Fibroblast of gingiva (primary cell): Measurements from ENCODE around the gene C1R.

Experiments used
- DNase-seq: peaks from one replicate; pipeline ENCODE4 v3.0.0-alpha.2; 2011; ENCODE audit warnings: low read depth

Gene C1R

DNA sequence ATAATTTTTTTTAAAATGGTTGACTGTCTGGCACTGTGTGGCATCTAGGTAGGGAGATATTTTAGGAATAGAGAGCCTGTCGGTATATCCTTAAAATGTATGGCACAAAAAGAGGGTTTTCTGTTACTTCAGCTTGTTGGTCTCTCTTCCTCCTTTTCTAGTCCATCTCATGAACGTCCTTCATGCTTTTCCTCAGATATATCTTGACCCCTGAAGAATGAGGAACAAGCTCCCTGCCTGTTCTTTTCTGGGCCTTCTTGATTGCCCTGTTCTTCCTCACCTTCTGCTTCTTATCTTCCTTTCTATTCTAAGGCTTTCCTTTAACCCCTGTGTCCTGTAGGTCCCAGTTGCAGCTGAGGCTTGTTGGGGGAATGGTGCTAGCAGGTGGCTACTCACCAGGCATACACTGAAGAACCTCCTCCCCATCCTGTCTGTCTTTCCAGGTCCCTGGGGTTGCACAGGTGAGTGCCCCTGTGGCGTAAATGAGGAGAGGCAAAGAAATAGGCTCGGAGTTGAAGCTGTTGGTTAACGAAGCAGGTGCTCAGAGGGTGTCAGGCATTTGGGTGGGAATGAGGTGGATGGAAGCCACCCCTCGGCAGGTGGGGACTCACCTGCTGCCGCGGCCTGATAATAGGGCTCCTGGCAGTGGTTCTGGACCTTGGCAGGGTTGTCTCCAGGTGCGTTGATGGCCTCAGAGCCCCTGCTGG is 7.2 kb upstream of the C1R start:
- DNase-seq, result no peak

DNA sequence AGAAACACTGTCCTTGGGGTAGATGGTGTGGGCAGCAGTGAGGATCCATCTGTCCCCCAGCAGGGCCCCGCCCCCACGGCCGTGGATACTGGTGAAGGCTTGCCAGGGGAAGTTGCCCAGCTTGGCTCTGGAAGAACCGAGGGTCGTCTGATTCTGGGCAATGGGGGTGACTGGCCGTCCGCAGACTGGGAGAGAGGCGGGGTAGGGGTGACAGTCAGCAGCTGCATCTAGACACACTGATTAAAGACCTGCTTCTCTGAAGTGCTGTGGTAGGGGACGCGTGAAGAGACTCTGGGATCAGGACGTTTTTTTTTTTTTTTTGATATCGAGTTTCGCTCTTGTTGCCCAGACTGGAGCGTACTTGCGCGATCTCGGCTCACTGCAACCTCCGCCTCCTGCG is 4.7 kb upstream of the C1R start:
- peak; percentile 32 for DNase-seq

DNA sequence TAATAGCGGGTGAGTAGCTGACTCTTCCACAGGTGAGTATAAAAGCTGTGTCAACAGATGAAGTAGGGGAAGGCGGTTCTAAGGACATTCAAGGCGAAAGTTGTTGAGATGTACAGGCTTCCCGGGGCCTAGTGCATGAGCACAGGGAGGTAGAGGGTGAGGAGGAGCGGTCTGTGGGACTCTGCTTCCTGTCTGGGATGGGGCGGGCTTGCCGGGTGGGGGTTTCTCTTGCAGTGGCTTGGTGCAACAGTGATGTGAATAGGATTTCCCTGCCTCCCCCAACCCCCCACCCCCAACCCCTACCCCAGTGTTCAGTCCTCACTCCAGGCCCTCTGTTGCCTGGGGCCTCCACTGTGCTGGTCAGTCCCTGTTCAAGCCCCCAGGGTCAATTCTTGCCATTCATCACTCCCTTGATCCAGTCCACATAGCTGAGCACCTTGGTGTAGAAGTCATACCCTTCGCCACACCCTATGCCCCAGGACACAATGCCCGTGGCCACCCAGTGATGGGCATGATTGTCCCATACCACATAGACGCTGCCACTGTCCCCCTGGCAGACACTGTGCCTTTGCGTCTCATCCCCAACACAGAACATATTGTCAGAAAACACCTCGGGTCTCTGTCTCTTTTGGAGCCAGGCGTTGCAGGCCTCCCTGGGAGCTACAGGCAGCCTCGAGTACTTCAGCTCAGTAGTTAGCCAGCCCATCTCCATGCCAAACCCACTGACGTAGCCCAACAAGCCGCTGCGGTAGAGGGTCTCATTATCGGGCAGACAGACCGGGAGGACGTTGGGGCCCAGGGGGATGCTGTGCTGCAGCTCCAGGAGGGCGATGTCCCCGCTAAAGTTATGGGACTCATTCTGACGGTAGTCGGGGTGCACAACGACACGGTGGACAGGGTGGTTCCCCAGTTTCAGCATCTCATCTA is 4.0 kb upstream of the C1R start:
- no peak for DNase-seq

DNA sequence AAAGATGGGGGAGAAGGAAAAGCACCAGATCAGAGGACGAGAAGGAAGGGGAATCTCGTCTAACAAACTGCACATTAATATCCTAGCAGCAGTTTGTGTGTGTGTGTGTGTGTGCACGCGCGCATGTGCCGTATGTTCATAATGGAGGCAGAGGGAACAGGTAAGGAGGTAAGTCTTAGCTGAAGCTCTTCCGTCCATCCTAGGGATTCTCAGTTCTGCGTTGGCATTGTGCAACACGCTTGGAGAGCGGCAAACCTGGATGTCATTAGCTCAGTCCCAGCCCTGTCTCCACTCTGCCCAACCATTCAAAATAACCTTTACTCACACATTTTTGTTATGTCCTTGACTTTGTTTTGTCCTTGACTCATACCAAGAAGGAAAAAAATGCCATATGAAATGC is 1.6 kb upstream of the C1R start:
- DNase-seq, result peak; percentile 74

DNA sequence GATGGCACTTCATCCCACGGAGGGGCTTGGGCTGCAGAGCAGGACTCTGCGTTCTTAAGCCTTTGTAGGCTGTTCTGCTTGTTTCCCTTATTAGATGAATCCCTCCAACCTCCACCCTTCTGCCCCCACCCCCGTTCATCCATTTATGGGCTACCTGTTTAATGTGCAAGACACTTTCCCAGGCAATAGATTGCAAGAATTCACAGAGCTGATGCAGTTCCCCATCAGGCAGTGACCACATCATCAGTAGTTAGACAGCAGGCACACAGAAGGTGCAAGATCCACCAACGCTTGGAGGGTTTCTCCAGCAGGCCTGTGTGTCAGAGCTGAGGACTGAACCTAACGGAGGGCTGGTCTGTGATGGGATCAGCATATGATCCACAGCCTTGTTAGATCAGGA is 1.2 kb upstream of the C1R start:
- DNase-seq, result no peak

DNA sequence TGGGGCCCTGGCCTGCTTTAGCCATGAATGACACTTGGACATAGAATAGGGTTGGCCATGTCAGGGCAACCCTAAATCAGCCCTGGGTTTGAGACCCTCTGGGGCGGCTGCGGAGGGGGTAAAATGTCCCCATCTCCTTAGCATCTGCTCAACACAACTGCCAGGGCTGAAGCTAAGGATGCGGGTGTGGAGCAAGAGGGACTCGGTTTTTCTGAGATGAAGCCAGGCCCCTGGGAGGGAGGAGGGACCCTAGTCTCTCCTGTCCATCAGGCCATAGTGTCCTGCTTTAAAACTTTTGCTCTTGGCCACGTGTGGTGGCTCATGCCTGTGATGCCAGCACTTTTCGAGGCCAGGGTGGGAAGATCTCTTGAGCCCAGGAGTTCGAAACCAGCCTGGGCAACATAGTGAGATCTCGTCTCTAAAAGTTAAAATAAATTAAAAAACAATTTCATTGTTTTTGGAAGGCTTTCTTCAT is 778 bp upstream of the C1R start:
- no peak for DNase-seq

DNA sequence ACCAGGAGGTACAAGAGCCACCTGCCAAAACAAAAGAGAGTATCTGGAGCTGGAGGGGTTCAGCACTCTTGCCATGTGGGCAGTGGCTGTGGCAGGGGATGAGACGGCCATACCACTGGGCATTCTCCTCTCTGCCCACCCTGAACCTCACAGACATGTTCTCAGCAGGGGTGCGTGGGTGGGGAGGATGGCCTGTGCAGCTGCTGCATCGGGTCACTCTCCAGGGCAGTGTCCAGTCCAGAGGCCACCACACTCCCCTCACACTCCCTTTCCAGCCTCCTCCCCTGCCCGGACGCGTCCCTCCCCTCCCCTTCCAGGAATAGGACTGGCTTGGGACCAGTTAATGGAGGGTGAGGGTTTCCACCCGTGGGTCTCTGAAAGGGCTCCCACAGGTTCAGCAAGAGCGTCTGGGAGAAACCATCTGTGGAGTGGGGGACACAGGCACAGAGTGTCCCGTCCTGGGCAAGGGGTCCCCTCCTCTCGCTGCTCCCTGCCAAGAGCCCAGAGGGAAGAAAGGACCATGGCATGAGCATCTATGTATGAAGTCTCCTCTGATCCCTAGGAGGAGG is 501 bp downstream of the C1R start:
- DNase-seq, result peak; percentile 39

DNA sequence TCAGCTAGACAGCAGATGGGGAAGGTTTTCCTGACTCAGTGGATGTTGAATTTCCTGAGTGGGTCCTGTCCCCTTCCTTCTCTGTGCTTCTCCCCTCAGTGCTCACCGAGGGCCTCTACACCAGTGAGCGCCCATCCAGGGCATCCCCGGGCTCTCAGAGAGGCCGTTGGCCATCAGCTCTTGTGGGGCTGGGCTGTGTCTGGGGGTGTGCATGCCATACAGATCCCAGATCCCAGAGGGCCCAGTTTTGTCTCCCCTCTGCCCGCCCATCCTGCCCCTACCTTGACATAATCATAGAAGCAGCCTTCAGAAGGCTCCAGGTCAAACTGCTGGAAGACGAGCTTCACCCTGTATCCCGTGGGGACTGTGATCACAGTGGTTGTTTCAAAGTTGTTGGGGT is 1.1 kb downstream of the C1R start:
- DNase-seq, result no peak

DNA sequence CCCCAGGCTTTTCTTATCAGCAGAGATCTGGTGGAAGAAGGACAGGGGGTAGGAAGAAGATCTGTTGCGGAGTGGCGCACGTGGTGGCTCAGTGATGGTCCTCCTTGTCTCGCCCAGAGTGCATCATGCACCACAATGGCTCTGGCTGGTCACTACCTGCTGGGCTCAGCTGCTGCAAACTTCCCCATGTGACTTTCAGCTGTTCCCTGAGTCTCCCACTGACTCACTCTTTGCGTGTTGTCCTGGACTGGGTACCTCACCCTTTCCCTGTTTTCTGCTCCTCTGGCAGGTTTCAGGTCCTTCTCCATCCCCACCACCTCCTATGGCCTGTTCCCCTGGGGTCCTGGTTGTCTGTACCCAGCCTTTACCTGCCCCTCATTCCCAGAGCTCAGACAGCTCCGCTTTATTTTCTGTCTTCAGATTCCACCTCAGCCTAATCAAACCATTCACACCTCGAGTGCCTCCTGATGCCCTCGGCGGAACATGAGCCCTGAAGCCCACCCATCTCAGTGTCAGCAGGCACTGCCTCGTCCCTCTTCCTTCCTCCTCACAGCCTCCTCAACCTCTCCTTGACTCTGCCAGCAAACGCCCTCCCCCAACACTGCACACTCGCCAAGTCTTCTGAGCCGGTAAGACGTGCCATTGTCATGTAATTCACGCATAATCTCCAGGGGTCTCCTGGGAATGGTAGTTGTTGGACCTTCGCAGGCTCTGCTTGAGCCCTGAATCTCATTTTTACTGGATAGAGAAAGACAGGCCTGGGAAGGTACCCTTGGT is 1.8 kb downstream of the C1R start:
- DNase-seq, result no peak

DNA sequence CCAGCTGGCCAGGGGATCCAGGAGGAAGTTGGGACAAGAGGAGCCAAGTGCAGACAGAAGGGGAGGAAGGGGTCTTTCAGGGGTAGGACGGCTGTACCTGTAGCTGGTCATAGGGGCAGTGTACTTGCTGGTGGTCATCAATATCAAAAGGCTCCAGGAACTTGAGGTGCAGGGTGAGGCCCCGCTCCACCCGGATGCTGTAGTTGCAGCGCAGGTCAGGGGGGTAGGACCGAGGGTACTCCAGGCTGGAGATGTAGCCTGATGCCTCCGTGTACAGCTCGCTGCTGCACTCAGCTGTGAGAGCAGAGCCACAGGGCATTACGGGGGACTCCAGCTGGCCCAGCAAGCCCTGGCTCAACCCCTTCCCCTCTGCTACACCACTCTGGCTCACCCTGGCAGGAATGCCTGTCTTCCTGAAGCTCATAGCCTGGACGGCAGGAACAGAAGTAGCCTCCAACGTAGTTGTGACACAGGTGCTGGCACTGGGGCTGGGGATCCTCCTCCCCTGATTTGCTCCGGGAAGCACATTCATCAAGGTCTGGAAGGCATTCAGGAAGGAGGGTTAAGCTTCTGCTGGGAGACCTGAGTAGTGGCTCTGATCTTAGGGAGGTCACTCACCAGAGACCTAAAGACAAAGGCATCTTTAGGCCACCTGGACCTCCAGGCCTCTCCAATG is 2.9 kb downstream of the C1R start:
- no peak for DNase-seq

DNA sequence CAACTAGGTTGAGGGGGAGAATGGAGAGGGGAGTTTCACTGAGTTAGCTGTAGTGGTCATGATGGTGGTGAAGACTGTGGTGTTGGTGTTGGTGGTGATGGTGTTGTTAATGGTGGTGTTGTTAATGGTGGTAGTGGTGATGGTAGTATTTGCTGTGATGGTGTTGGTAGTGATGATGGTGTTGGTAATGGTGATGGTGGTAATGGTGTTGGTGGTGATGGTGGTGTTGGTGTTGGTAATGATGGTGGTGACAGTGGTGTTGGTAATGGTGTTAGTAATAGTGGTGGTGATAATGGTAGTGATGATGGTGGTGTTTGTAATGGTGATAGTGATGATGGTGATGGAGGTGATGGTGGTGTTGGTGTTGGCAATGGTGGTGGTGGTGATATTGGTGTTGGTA is 9.1 kb downstream of the C1R start:
- DNase-seq, result no peak

DNA sequence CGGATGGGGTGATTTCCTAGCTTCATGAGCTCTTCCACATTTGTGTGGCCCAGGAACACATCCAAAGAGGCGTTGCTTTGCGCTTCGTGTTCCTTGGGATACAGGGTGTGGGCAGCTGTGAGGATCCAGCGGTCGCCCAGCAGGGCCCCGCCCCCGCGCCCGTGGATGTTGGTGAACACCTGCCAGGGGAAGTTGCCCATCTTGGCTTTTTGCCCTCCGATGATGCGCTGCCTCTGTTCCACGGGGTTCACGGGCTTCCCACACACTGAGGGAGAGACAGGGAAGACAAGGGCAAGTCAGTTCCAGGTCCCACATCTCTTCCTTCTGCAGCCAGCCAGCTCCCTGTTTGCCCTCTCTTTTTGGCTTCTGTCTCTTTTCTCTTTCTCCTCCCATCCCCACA is 11.2 kb downstream of the C1R start:
- no peak for DNase-seq

DNA sequence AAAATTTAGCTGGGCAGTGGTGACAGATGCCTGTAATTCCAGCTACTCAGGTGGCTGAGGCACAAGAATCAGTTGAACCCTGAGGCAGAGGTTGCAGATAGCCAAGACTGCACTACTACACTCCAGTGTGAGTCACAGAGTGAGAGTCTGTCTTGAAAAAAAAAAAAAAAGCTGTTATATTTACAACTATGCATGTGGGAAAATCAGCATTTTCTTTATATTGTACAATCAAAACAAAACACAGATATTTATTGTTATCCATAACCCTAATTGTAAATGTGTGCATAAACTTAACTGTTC is 12.5 kb downstream of the C1R start:
- no peak for DNase-seq

DNA sequence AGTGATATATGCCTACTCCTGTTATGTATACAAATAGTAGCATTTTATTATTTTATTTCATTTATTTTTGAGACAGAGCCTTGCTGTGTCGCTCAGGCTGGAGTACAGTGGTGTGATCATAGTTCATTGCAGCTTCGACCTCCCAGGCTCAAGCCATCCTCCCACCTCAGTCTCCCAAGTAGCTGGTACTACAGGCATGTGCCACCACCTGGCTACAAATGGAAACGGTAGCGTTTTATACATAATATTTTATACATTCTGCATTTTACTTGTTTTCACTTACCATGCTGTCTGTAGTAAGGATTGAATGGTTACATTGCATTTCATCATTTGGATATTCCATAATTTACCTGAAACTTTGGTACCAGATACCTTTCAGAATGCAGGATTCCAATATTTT is 14.1 kb downstream of the C1R start:
- DNase-seq, result no peak

DNA sequence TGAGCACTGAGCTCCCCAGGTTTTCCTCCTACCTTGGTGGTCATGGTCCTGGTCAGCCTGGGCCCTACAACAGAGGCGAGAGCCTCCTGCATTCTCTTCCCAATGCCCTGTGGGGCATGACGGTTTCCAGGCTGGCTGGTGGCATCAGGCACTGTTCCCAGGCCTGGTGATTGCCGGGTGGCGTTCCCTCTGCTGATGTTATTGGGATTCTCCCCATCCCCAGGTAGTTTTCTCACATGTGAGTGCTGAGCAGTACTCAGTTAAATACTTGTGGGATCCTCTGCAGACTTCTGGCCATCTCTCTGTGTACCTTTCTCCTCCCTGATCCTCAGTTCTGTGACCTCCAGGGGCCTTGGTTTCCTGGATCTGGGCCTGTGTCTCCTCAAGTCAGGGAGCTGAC is 15.8 kb downstream of the C1R start:
- DNase-seq, result no peak

DNA sequence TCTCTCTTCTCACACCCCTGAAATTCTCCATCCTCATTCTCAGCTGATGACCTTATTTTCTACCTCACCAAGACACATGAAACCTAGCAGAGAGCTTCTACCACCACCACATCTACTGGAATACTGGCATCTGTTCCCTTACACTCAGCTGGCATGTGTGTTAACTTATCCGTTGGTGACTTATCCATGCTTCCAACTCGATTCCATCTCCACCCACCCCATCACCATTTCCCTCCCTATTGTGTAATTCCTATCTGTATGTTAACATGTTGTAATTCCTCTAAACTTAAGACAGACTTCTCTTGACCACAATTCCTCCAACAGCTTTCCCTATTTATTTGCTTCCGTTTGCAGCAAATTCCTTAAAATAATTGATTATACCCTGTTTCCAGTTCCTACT is 16.3 kb downstream of the C1R start:
- DNase-seq, result peak; percentile 90

DNA sequence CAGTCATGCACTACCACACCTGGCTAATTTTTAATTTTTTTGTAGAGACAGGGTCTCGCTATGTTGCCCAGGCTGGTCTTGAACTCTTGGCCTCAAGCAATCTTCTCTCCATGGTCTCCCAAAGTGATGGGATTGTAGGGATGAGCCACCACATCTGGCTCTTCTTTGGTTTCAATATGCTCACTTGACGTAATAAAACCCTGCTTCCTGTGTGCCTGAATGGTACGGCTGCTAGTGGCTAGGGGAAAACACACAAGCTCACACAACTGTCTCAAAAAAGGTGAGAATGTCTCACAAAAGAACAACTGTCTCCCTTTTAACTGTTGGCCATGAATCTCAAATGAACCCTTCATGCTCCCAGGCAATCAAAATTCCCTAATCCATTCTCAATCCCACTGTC is 16.7 kb downstream of the C1R start:
- peak; percentile 19 for DNase-seq

DNA sequence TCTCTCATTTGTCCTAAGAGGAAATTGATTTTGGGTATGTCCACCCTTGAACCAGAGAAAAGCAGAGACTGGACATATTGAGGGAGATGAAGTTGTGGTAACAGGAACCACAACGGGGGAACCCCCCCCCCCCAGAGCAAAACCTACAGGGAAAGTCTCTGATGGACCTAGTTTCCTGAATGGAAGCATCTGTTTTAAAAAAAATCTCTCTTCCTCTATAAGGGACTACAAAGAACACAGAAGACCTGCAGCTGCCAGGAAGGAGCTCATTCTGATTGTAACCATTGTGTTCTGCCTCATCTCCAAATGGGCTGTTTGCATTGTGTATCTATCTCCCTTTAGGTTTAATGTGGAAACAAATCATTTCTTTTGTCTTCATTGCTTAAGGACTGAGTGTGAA is 18.3 kb downstream of the C1R start:
- DNase-seq, result no peak

DNA sequence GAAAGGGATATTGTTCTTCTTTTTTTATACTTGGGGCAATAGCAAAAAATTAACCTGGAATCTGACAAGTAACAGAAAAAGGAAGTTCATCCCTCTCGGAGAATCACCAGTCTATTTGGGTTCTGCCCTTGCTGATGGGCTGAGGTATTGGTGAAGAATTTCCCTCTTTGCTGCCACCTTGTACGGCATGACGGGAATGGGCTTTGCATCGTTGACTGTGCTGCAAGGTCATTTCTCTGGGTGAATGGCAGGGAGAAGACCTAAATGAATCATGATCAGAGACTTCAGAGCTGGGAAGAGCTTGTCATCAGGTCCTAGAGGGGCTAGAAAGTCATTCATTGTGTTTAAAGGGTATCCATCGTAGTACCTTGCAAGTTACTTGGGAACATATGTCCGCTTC is 19.7 kb downstream of the C1R start:
- DNase-seq, result no peak

DNA sequence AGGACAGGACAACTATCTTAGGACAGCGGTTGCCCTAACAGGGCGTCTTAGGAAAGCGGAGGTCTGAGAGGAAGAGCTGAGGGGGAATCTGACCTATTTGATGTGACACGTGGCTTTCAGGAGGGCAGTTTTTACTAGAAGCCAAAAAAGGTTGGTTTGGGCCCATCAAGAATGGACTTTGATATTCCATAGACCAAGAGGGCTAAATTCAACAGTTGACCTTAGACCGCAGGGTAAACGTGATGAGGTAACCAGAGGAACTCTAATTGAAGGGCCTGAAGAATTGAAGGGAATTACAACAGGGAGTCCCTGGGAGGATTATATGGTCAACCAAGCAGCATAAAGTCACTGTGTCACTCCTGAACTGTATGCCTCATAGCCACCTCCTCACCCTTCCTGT is 20.2 kb downstream of the C1R start:
- DNase-seq, result no peak

DNA sequence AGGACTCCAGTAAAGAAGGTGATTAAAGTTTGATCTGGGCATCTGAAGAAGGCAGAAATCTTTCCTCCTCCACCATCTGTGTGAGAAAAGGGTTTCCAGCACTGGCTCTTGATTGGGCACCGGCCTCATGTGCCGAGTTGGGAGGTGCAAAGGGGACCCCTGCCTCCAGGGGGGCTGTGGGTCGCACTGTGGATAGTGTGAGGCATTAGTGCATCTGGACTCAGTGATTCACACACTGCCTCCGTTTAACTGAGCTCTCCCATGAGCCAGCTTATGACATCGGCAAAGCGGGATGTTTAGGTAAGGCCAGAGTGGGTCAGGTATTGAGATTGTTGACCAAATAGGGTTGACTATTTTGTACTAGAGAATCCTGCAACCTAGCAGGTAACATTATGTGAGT is 22.9 kb downstream of the C1R start:
- DNase-seq, result no peak

DNA sequence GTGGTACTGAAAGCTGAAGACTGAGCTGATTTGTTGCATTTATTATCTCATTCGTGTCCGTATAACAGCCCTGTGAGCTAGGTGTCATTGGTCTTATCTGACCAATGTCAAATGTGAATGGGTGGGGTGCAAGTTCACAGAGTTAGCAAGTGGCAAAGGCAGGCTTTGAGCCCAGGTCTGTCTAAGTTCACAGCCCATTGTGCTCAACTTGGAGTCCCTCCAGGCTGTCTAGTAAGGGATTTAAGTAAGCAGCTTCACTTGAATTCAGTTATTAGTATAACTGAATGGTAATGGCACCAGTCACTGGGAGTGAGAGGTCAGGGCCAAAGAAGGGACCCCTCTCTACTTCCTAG is 23.3 kb downstream of the C1R start:
- no peak for DNase-seq
